HG03439 (cell line): ENCODE measurements around the gene TTC34.
"Not testable (repeated sequence)": the region's sequence is repeated elsewhere in the genome, so short reads cannot be mapped to it uniquely, and the experiment has no call there.

Source experiments
- ATAC-seq: cut with Tn5 transposase; IDR thresholded peaks from one replicate; pipeline ENCODE4 v1.9.1; 2021; ENCODE audit warnings: mild to moderate bottlenecking, moderate library complexity; ENCODE audit not compliant: unreplicated experiment

The TTC34 gene

GRCh38 chr1:2630498-2631135 is 170.9 kb downstream of the TTC34 start:
- no peak for ATAC-seq

GRCh38 chr1:2629627-2630497 is 171.6 kb downstream of the TTC34 start:
- ATAC-seq = no peak

GRCh38 chr1:2628933-2629626 is 172.4 kb downstream of the TTC34 start:
- no peak for ATAC-seq

- no peak for ATAC-seq
These were observed 173.1 kb downstream of the TTC34 start for GRCh38 chr1:2628191-2628932.

GRCh38 chr1:2627746-2628145 is 173.7 kb downstream of the TTC34 start:
- no peak for ATAC-seq

- ATAC-seq = not testable (repeated sequence)
These were observed 175.7 kb downstream of the TTC34 start for GRCh38 chr1:2625748-2626147.

GRCh38 chr1:2625311-2625710 is 176.2 kb downstream of the TTC34 start:
- no peak for ATAC-seq

- no peak for ATAC-seq
These were observed 176.7 kb downstream of the TTC34 start for GRCh38 chr1:2624735-2625300.

GRCh38 chr1:2623571-2624337 is 177.7 kb downstream of the TTC34 start:
- no peak for ATAC-seq

- ATAC-seq = no peak
These were observed 183.5 kb downstream of the TTC34 start for GRCh38 chr1:2617971-2618470.

- no peak for ATAC-seq
These were observed 187.3 kb downstream of the TTC34 start for GRCh38 chr1:2614145-2614544.

- ATAC-seq = no peak
These were observed 188.7 kb downstream of the TTC34 start for GRCh38 chr1:2612591-2613365.

GRCh38 chr1:2611621-2612437 is 189.7 kb downstream of the TTC34 start:
- no peak for ATAC-seq

- ATAC-seq = no peak
These were observed 190.4 kb downstream of the TTC34 start for GRCh38 chr1:2611031-2611501.

- no peak for ATAC-seq
These were observed 191.2 kb downstream of the TTC34 start for GRCh38 chr1:2610036-2610959.

- no peak for ATAC-seq
These were observed 192.0 kb downstream of the TTC34 start for GRCh38 chr1:2609319-2610035.
